ENCODE data around the gene HAND2.
A peak's percentile ranks its signal among the peaks of the same experiment; 100 is the strongest.

HAND2 gene

GRCh38 chr4:173500841-173501591, 29.0 kb downstream of the HAND2 start:
- no peak for DNase-seq

- DNase-seq, result no peak
Measured at GRCh38 chr4:173499658-173500535, 30.1 kb downstream of the HAND2 start.

- DNase-seq, result no peak
Measured at GRCh38 chr4:173498771-173499170, 31.3 kb downstream of the HAND2 start.

GRCh38 chr4:173498023-173498422, 32.0 kb downstream of the HAND2 start:
- no peak for DNase-seq

- DNase-seq, result no peak
Measured at GRCh38 chr4:173494013-173494970, 35.7 kb downstream of the HAND2 start.

- DNase-seq, result no peak
Measured at GRCh38 chr4:173493041-173493440, 37.0 kb downstream of the HAND2 start.

- DNase-seq, result no peak
Measured at GRCh38 chr4:173492315-173492714, 37.7 kb downstream of the HAND2 start.

- DNase-seq, result no peak
Measured at GRCh38 chr4:173490817-173491528, 39.1 kb downstream of the HAND2 start.

GRCh38 chr4:173490256-173490655, 39.8 kb downstream of the HAND2 start:
- DNase-seq, result no peak

GRCh38 chr4:173489514-173489913, 40.5 kb downstream of the HAND2 start:
- DNase-seq, result no peak

GRCh38 chr4:173488656-173489055, 41.4 kb downstream of the HAND2 start:
- DNase-seq, result no peak

- no peak for DNase-seq
Measured at GRCh38 chr4:173488074-173488473, 42.0 kb downstream of the HAND2 start.

- DNase-seq, result peak; percentile 85
Measured at GRCh38 chr4:173486714-173487392, 43.2 kb downstream of the HAND2 start.

- no peak for DNase-seq
Measured at GRCh38 chr4:173485164-173485563, 44.9 kb downstream of the HAND2 start.

GRCh38 chr4:173482330-173482931, 47.6 kb downstream of the HAND2 start:
- no peak for DNase-seq

GRCh38 chr4:173478913-173479283, 51.1 kb downstream of the HAND2 start:
- no peak for DNase-seq

GRCh38 chr4:173478201-173478912, 51.7 kb downstream of the HAND2 start:
- DNase-seq, result no peak

GRCh38 chr4:173477016-173477415, 53.0 kb downstream of the HAND2 start:
- no peak for DNase-seq
